ENCODE data around the gene PPP1R14C. TPM values are rescaled to one million over a fixed set of nuclear protein-coding genes. Genes with fewer than 3 reads are reported as not detected.

Gene PPP1R14C
- total and polyA plus RNA-seq, 10 of the 15 experiments (the other 5 are each of a cell fraction or from before 2014, with no cell fraction given): 0.07 to 1.6 (median 0.13) TPM; not detected in 4

- TF ChIP-seq POLR2AphosphoS5 (IDR thresholded peaks at IDR 0.05; ENCODE audit: low read length): no peak
- TF ChIP-seq TBL1XR1 (IDR thresholded peaks at IDR 0.05; ENCODE audit: low read depth, low read length): no peak
Measured at GRCh38 chr6:150266963-150267685, 124.3 kb downstream of the PPP1R14C start (continued).

GRCh38 chr6:150267686-150268561 lies 125.1 kb downstream of the PPP1R14C start:
- H3K36me3 ChIP-seq (ENCODE audit: control insufficient read depth in 2 of 2, insufficient read depth in 2 of 2, low read length in 1 of 2): no peaks in the 10 kb centered on the region
- 51% methylated on average over 11 of the region's 11 CpGs for WGBS (ENCODE audit: insufficient coverage, insufficient replicate concordance, low lambda C conversion rate, missing lambda C conversion rate)
- ChIA-PET CTCF (no interaction called here), POLR2A (no interaction called here), SMC1A (ENCODE audit: uncharacterized antibody, unreplicated experiment) (no interaction called here), RAD21 (ENCODE audit: unreplicated experiment) (no interaction called here)
- H3K27me3 ChIP-seq (replicated peaks in 1 of 2; ENCODE audit: control insufficient read depth in 2 of 2, insufficient read depth in 2 of 2, low read length in 1 of 2): no peaks in the 10 kb centered on the region; a peak in 1 of 4 replicates
- no peak overlapping the region for H3K4me2 ChIP-seq (ENCODE audit: control insufficient read depth, insufficient read depth)
- ATAC-seq: no peak
- FAIRE-seq: no peak
- in situ Hi-C loops (cut with MboI): no loop called here
- no peak overlapping the region for H2AFZ ChIP-seq (ENCODE audit: control insufficient read depth, low read depth, low read length)
- H3K9me3 ChIP-seq (replicated peaks; ENCODE audit: control insufficient read depth, insufficient read depth, low read length): no peaks in the 10 kb centered on the region; the same call in 2 of the 3 replicates
- no peak overlapping the region for H3K27ac ChIP-seq (ENCODE audit: control insufficient read depth, insufficient read depth)
- intact Hi-C loops (cut with micrococcal nuclease; ENCODE audit: unreplicated experiment): no loop called here
- H3K4me1 ChIP-seq (ENCODE audit: control insufficient read depth, insufficient read depth, low read length): no peaks in the 10 kb centered on the region
- no peaks in the 10 kb centered on the region for H4K20me1 ChIP-seq (ENCODE audit: control insufficient read depth, insufficient read depth)
- BruUV-seq (replicated peaks): no TSS peak
- H3K4me3 ChIP-seq: no peak overlapping the region
- no peak for DNase-seq (ENCODE audit: low read depth, low spot score)
- H3K9ac ChIP-seq (ENCODE audit: control insufficient read depth, insufficient read depth, low read length): no peak overlapping the region
- TF ChIP-seq ZBTB4 (CRISPR knock-in tag; IDR thresholded peaks at IDR 0.05): no peak
- no peak for TF ChIP-seq RELB (IDR thresholded peaks at IDR 0.05; ENCODE audit: low read depth)
- no peak for TF ChIP-seq BCLAF1 (IDR thresholded peaks at IDR 0.05)
- H3K79me2 ChIP-seq (ENCODE audit: control insufficient read depth, insufficient read depth, low read length): no peaks in the 10 kb centered on the region

Measured in GM12878 (cell line).